AG04449 (cell line): ENCODE results near the gene DEPDC7.
"Not testable (repeated sequence)": the region's sequence is repeated elsewhere in the genome, so short reads cannot be mapped to it uniquely, and the experiment has no call there.

Source experiments
- CTCF ChIA-PET: fragments of 350-600 bp; formaldehyde crosslinking; extraction: SDS; loops from one replicate; lab custom pipeline; 2021; ENCODE audit warnings: antibody characterized with exemption; lab: Yijun Ruan, JAX
- POLR2A ChIA-PET: fragments of 400-600, 350-600 bp; formaldehyde crosslinking; extraction: SDS; loops from one replicate; lab custom pipeline; 2020; ENCODE audit warnings: antibody characterized with exemption, inconsistent platforms; lab: Yijun Ruan, JAX
- DNase-seq: peaks from one replicate; pipeline ENCODE4 v3.0.0-alpha.2; 2010; ENCODE audit warnings: low read depth, low spot score
- H3K4me3 ChIP-seq: 2 replicates; pipeline ENCODE4 v1.5.1; 2011; ENCODE audit warnings: low read depth, mild to moderate bottlenecking, control low read depth, low read length
- TF ChIP-seq, protein P1 (sequence below): IDR thresholded peaks from one replicate; pipeline ENCODE4 v1.5.1; 2011; ENCODE audit warnings: mild to moderate bottlenecking, moderate library complexity, low read length, control low read depth, inconsistent platforms; ENCODE audit not compliant: insufficient read depth; ENCODE audit errors: missing control alignments

The DEPDC7 gene

DNA sequence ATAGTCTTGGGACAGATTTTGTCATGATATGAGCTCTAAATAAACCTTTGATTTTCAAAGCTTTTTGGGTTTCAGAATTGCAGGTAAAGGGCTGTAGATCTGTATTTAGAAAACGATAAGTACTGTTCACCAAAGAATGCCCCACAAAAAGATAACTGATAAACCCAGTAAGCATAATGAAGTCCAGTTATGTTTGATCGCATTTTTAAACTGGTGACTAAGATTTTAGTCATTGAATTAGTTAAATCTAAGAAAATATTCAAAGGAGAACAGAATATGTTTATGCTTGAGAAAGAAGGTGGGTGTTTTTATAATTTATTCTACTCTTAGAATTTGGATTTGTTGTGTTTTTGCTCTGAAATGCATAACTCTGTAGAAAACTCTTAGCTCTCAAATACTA is 11.6 kb downstream of the DEPDC7 start:
- no peak overlapping the region for H3K4me3 ChIP-seq
- CTCF ChIA-PET = interaction anchor here (1.6 to 1.8 kb wide), 2 partner anchors 11 to 38 kb away, joined by 5 to 7 read pairs; partner anchors contain the start of gene DEPDC7
- TF ChIP-seq, protein P1, sequence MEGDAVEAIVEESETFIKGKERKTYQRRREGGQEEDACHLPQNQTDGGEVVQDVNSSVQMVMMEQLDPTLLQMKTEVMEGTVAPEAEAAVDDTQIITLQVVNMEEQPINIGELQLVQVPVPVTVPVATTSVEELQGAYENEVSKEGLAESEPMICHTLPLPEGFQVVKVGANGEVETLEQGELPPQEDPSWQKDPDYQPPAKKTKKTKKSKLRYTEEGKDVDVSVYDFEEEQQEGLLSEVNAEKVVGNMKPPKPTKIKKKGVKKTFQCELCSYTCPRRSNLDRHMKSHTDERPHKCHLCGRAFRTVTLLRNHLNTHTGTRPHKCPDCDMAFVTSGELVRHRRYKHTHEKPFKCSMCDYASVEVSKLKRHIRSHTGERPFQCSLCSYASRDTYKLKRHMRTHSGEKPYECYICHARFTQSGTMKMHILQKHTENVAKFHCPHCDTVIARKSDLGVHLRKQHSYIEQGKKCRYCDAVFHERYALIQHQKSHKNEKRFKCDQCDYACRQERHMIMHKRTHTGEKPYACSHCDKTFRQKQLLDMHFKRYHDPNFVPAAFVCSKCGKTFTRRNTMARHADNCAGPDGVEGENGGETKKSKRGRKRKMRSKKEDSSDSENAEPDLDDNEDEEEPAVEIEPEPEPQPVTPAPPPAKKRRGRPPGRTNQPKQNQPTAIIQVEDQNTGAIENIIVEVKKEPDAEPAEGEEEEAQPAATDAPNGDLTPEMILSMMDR = no peak
- POLR2A ChIA-PET = interaction anchor here (0.6 to 0.9 kb wide), 2 partner anchors 8 to 12 kb away, joined by 3 to 5 read pairs; partner anchors contain the start of gene DEPDC7
- no peak for DNase-seq

GRCh38 chr11:33027846-33028536 is 12.3 kb downstream of the DEPDC7 start:
- TF ChIP-seq, protein P1 = no peak

DNA sequence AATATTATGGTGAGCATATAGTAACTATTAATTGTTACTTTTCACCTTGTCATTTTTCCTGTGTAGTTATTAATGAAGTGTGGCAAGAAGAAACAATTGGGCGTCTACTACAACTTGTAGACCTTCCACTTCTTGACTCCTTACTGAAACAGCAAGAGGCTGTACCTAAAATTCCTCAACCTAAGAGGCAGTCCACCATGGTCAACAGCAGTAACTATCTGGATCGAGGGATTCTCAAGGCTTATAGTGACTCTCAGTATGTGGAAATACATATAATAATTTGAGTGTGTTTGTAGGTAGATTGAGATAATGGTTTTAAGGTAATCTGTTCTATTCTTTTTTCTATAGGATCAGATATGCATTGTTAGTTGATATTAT is 12.8 kb downstream of the DEPDC7 start:
- DNase-seq = no peak
- ChIA-PET CTCF (interaction anchor here (0.8 to 1.8 kb wide), 5 partner anchors 9 to 69 kb away, joined by 3 to 7 read pairs (median 5); partner anchors contain the start of gene DEPDC7), POLR2A (no interaction called here)
- no peak overlapping the region for H3K4me3 ChIP-seq
- TF ChIP-seq, protein P1 = no peak

More at GRCh38 chr11:33027846-33028536, 12.3 kb downstream of the DEPDC7 start:
- POLR2A ChIA-PET = no interaction called here
- CTCF ChIA-PET = interaction anchor here (0.8 to 1.8 kb wide), 4 partner anchors 10 to 68 kb away, joined by 3 to 7 read pairs (median 4); partner anchors contain the start of gene DEPDC7
- DNase-seq = no peak
- H3K4me3 ChIP-seq = no peak overlapping the region

- DNase-seq, H3K4me3 ChIP-seq: not testable (repeated sequence)
- ChIA-PET CTCF (interaction anchor here (0.8 to 1.6 kb wide), 5 partner anchors 9 to 37 kb away, joined by 3 to 5 read pairs (median 3); no protein-coding TSS in a partner anchor), POLR2A (interaction anchor here (0.8 kb wide), 1 partner anchor 13 kb away, joined by 5 read pairs; the partner anchor contains the start of gene DEPDC7)
Observed at GRCh38 chr11:33029218-33029617, 13.5 kb downstream of the DEPDC7 start.

DNA sequence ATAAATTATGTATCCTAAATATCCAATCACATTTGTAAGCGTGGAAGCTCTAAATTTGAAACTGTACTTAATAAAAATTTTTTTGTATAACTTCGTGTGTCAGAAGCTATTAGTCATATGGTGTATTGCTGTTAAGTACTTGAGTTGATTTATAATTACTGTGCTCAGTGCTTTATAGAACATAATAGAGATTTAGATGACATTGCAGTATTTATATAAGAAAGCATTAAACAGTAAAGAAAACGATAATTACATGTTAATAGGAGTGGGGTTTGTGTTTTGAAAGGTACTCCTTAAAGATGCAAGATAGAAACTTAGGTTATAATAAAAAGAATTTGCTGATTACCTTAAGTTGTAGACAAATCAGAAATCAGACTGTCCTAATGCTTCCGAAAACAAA is 17.8 kb downstream of the DEPDC7 start:
- ChIA-PET POLR2A (no interaction called here), CTCF (no interaction called here)
- no peak for DNase-seq
- H3K4me3 ChIP-seq = no peak overlapping the region
- TF ChIP-seq, protein P1 = no peak

DNA sequence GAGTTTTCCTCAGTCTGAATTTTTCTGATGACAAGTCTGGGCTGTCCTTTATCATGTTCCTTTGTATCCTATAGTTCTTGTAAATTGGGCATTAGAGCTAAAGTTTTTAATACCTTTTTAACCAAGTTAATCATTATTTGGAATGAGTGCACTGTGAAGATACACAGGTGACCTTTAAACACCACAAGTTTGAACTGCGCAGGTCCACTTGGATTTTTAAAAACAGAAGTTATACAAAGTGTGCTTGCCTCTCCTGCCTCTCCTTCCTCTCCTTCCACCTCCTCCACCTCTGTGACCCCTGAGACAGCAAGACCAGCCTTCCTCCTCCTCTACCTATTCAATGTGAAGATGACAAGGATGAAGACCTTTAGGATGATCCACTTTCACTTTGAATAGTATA is 19.3 kb downstream of the DEPDC7 start:
- no peak overlapping the region for H3K4me3 ChIP-seq
- TF ChIP-seq, protein P1 = no peak
- ChIA-PET POLR2A (no interaction called here), CTCF (no interaction called here)
- no peak for DNase-seq
